CD4-positive, alpha-beta T cell treated with Interleukin-21 for 1 hour (primary cell): ENCODE data around the gene ADGRB3.

Experiments
- DNase-seq: peaks from one replicate; pipeline ENCODE4 v3.0.0-alpha.2; 2020

The ADGRB3 gene

DNA sequence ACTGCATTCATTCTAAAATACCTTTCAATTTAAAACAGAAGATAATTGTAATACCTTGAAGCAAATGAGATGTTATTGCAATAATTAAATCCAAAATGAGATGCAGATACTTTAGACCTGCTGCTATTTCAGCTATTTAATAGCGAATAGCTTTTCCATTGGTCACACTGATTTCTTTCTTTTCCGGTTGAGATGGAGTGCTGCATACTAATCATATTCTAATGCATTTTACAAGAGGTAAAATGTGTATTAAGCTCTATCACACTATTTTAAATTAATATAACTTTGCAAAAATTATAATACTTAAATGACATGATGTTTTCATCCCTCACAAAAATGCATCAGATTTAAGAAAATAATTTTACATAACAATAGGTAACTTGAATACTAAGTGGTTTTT, 74.0 kb downstream of the ADGRB3 start:
- no peak for DNase-seq

DNA sequence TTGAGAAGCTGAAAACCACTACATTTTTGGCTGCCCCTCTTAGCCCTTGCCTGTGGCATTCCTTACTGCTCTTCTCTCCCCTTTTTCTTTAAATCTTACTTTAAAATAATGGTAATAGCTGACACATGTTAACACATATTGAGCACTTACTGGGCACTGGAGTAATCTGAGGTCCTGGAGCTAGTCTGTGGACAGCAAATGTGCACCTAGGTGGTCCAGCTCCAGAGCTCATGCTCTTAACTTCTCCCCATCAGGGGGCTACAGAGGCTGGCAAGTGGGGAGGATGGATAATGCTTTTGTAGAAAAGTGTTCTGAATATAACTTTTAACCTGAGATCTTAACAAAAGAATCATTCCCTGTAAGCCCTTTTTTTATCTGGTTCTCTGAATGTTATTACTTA, 74.8 kb downstream of the ADGRB3 start:
- no peak for DNase-seq

DNA sequence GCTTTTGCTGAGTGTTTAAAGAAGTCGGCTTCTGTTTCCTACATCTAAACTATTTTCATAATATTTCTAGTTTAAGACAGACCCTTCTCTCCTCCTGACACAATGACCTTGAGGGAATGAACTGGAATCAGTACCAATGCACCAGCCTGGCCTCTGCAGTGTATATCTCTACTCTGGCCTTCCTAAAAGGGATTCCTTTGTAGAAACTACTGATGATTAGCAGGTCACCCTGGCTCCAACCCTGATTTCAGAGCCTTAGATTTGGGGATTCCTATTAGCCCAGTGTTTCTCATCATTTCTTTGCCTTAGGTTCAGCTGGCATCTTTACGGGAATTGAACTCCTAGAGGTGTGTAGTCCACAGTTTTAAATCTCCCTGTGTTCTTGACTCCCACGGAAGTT, 75.4 kb downstream of the ADGRB3 start:
- DNase-seq: no peak

DNA sequence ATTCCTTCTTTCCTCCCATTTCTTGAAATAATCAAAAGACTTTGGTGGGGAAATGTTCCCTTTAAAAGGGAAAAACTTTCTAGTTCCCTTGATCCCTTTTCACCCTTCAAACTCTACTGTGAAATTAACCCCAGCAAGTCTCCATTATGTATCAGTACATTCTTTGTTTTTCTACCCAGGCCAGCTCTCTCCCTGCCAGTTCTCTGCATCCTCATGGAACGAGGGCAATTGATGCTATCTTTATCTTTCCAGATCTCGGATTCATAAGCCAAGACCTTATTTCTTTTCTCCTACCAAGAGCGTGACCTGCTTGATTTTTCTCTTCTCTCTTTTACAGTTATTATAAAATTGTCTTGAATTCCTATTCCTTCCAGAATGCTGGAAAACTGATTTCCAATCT, 75.8 kb downstream of the ADGRB3 start:
- DNase-seq: no peak

DNA sequence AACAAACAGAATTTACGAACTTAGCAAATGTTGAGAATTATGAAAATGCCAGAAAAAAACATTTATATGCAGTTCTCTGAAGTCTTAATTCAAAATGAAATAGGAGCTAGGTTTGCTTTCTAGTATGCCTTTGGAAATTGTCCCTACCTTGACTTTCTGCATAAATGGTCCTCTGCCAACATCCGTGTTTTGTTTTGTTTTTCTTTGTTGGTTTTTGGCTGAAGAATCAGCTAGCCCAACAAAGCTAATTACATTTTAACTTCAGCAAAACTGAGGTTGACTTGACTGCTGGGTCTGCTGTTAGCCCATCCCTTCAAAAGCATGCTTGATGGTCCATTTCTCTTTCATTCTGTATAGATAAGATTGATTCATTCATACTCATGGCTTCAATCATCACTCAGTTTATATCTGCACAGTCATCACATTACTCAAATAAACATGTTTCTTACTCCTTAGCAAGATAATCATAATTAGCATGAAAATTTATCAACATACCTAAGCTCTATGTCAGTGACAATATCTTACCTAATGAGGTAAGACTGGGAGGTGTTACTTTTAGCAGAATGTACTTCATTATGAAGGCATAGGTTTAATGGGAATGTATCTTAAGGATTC, 76.4 kb downstream of the ADGRB3 start:
- no peak for DNase-seq

DNA sequence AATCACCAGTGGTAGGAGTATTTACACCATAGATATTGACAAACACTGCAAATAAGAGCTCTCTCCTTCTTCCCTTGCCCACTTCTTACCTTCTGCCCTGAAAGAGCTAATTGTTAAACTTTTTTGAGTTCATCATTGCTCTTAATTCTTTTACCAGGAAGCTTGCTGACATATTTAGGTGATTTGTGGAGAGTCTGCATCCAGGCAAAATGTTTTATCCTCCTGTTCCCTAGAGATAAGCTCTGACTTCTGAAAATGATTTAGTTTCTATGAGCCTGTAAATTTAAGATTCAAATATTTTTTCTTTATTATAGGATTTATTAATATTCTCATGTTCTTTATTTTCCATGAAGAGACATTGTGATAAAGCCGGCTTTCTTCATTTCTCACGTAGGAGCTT, 81.5 kb downstream of the ADGRB3 start:
- DNase-seq: no peak

DNA sequence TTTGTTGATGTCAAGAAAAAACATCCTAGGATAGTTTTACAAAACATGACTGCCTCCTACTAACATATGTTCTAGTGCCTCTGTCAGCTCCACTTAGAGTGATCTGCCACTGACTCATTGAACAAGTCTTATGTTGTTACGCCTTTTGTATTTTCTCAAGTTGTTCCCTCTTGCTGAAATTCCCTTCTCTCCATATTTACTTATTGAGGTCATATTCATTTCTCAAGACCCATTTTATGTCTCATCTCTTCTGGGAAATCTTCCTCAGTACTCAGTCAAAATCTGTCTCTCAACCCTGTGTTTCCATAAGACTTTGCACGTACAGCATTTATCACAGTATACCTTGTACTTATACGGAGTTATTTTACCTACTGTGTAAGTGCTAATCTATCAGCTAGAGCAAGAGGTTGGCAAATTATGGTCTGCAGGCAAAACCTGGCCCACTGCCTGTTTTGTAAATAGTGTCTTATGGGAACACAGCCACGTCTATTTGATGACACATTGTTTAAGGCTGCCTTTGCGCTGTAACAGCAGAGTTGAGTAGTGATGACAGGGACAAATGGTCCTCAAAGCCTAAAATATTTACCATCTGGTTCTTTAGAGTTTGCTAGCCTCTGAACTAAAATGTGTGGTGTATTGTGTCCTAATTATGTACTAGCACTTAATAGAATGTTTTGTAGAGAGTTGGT, 83.4 kb downstream of the ADGRB3 start:
- no peak for DNase-seq

DNA sequence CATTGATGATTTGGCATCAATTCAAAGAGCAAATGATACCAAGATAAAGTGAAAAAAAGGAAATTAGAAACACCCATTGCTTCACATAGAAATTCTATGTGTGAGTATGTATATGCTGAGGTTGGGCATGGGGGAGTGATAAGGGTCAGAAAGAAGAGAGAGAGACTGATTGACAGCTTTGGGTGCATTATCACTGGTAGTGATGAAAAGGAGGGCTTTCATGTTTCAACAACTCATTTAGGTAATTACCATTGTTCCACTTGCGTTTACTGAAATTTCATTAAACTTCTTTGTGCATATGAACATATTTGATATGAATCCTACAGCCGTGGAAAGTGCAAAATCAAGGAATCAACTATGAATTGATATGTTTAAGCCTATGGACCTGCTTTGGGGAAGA, 84.7 kb downstream of the ADGRB3 start:
- no peak for DNase-seq

DNA sequence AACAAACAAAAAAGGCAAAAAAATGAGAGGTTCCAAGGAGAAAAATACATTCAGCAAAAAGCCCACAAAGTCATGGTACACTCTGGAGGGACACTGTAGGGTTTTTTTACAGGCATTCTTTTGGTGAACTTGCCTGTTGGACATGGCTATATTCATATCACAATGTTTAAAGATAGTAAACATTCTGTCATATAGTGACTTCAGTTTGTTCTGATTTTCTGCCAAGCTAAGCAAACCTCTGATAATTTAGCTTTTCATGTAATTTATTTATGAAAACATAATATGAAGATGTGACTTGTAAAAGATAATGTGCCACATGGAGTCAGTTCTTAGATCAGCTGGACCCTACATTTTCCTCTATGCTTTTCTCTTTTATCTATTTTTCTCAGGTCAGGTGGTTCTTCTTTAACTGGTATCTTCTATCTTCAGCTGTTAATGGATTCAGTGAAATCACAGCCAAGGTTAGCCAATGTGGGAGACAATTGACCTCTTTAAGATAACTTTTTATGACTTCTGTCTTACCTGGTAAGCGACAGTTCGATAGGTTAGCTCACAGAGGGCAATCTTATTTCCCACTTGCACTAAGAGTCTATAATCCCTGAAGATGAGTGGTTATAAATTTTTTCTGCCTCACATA, 87.9 kb downstream of the ADGRB3 start:
- no peak for DNase-seq

DNA sequence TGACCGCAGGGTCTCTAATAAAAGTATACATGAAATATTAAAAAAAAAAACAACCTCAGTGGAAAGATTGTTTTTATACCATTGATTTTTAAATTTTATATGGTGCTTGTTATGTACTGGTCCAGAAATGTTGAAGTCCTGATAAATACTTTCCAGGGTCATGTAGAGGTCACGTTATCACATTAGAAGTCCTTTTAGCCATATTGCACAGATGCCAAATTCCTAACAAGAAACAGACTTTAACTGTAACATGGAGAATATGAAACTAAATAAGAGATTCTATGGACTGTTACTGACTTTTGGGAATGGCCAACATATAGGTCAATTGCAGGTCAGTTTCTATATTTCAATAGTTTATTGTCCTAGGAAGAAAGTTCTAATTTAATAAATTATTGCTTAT, 89.0 kb downstream of the ADGRB3 start:
- DNase-seq: no peak

DNA sequence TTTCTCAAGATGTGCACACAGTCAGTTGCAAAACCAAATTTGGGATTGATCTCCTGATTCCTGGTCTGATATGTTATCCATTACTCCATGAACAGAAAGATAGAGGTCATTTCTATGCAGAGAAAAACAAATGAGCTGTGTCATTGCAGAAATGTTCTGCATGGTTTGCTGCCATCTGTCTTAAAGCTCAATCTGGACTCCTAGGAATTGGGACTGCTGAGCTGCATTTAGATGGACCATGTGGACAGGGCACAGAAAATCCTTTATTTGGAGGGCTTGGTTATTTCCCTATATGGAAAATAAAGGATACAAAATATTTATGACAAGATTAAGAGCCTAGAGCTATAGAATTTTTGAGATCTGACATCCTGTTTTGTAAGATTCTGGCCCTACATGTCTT, 91.3 kb downstream of the ADGRB3 start:
- no peak for DNase-seq

DNA sequence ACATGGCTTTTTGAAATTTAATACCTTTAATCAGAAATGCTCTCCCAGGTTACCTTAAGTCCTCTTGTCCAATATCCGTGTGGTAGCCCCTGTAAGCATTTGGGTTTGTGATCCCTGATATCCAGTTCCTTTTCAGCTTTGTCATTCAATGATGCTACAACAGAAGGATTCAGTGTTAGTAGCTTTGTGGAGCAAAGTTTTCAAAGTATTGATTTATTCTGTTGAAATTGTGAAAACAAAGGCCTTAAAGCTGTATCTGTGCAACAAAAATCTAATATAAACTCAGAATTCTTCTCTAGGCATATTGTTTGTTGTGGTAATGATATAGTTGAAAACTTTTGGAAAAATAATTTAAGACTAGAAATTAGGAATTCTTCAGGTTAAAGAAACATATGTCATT, 91.9 kb downstream of the ADGRB3 start:
- DNase-seq: no peak

DNA sequence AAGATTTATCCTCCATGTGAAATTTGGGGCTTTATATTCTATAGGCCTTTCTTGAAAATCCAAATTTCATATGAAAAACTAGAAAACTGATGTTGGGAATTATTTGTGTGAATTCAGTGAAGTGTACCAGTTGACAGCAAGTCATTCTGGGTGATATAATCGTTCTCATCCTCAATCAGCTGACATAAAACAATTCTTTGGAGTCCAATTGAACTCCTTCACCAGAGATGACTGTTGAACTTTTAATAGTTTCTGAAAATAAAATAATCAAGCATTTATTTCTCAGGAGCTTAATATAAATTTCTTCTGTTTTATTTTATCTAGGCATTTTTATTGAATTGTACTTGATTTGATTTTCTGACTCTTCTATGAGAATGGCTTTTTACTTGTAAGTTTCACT, 92.6 kb downstream of the ADGRB3 start:
- no peak for DNase-seq

DNA sequence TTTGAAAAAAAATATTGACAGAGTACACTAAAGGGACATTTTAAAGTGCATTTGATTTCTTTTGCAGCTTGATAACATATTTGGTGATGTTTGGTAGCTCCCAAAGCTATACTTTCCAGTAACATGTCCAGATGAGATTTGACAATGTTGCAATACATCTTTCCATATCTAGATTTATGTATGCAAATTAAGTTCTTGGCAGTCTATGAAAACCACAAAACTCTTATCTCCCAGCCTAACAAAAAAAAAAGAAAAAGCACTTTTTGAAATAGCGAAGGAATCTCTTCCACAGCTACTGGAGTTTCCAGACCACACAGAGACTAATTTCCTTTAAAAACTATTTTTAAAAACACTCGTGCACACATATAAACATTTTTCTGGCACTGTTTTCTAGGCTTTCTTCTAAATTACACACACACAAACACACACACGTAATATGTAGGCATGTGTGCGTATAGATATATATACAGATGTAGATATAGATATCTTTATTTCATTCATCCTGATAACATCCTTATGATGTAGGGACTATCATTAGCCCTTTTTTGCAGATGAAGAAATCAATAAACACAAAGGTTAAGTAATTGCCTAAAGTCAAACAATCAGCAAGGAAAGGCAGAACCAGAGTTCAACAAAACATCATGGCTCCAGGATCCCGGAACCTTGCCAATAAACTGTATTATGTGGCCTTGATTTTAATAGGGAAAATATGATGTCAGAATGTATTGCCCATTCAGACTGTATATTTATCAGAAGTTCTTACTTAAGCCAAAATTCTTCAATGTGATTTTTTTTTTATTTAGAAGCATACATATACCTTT, 93.3 kb downstream of the ADGRB3 start:
- no peak for DNase-seq

DNA sequence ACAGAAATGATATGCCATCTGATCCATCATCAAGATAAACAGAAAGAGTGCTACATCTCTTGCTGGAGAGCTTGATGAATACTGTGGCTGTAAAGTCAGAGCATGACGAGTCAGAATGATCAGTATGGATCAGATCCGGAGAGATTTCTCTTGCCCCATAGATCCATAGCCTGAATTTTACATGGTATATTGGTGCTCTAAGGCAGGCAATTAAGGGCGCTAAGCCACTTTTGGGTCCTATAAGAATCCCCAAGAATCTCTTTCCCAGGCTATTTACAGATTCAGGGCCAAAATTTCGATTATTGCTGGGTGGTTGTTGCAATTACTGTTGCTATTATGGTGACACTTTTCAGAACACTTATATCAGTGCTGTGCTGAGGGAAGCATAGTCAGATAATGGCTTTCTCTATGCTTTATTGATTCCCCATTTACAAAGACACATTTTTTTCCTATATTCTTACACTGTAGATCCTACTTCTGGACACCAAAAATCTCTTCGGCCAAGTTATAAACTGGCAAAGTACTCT, 94.4 kb downstream of the ADGRB3 start:
- DNase-seq: no peak

DNA sequence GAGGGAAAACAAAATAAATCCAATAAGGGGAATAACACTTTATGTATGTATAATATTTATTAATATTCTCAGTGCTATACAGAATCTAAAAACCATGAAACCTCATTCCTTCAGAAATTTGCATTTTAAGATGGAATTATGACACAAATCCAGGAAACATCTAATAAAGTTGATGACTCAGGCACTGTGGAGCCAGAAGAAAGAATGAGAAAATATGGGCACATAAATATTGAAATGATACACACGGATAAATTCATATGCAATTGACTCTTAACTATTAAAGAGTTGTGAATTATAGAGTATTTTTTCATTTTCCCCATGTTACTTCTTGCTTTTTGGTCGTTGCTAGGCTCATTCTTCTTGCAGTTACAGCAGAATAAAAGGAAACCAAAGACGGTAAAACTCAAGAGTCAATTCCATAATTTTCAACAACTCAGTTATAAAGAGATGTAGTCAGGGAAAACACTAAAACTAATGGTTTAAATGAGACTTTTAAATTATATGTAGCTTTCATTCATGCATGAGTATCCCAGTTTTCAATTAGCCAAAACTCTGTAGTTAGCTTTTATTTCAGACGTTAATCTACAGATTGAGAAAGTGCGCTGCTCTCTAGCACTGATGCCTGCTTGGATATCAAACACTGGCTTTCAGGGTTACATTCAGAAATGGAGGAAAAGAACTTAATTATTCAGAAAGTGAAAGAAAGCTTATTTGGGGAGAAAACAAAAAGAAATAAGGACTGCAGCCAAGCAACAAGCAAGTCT, 95.4 kb downstream of the ADGRB3 start:
- no peak for DNase-seq

DNA sequence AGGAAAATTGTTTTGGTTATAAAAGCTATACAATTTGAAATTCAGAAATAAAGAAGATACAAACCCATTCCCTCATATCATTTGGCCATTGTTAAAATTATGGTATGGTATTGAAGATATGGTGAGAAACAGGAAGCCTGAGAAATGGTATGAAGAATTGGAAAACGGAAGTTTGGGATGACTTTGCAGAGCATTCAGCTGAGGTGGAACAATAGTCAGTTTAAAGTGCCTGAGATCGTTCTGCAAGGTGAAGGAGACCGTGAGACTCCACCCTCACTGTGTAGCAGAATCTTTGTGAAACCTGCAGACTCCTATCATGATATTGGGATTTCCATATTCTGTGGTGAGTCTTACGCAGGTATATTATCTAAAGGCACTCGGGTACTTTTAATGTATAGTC, 97.3 kb downstream of the ADGRB3 start:
- DNase-seq: no peak

DNA sequence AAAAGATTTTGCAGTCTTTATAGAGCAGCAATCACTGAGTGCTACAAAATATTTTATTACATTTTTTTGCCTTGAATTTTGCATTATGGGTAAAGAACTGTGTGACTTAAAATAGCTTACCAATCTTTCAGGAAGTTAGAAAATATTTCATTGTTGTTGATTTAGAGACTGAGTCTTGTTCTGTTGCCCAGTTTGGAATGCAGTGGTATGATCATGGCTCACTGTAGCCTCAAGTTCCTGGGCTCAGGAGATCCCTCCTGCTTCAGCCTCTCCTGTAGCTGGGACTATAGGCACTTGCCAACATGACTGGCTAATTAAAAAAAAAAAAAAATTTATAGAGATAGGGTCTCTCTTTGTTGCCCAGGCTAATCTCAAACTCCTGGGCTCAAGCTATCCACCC, 100.8 kb downstream of the ADGRB3 start:
- no peak for DNase-seq

DNA sequence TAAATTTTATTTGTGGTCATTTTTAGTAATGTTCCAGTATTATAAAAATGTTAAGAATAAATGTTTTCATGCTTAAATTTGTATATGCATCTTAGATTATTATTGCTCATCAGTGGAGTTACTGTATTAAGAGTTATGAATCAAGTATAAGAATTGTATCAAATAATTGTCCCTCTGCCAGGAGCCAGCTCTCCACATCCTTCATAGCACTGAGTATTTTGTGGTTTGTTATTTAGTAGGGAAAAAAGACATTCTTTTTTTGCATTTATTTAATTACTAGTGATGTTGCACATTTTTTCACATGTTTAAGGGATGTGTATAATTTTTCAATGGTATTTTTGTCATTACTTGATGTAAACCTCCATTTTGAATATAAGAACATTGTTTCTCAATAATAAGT, 102.0 kb downstream of the ADGRB3 start:
- DNase-seq: no peak

DNA sequence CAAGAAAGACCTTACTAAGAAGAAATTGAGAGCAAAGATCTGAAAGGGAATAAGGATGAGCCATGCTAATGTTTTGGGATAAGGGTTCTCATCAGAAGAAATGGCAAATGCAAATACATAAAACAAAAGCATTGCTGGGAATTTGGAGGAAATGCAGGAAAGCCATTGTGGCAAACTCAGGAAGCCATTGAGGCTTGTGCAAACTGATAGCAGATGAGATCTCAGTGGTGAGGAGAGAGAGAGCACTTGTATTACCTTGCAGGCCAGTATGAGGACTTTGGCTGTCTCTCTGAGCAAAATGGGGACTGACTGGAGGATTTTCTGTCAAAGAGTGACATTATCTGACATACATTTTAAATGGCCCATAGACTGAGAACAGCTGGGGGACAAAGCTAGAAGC, 103.0 kb downstream of the ADGRB3 start:
- no peak for DNase-seq

DNA sequence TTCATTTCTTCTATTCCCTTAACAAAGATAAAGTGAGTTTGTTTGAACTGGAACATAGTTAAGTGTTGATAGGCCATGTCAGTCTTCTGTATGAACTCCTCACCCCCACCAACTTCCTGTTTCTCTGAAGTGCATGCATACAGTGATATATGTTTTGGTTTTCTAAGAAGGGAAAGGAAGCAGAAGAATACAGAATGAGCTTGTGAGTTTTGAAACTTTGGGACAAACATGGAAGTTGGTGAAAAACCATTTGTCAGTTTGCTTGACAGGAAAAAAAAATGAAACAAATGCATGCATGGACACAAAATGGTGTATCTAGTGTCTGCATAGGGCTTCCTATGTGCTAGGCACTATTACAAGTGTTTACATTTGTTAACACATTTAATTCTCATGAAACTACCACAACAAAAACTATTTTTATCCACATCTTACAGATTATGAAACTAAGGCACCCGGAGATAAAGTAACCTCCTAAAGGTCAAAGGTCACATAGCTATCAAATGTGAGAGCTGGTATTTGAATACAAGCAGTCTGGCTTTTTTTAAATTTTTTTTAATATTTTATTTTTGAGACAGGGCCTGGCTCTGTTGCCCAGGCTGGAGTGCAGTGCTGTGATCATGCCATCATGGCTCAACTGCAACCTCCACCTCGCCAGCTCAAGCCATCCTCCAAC, 105.9 kb downstream of the ADGRB3 start:
- no peak for DNase-seq
